HepG2 (cell line): ENCODE measurements around the gene PODN. TPM values are rescaled to one million over a fixed set of nuclear protein-coding genes. Genes with fewer than 3 reads are reported as not detected.
A peak's percentile ranks its signal among the peaks of the same experiment; 100 is the strongest.

ENCODE experiments used
- ATRX ChIP-seq: sonication (generic); formaldehyde crosslinking; IDR thresholded peaks from 2 replicates; pipeline ENCODE4 v1.4.0; 2020; ENCODE audit warnings: missing genetic modification reagents, borderline replicate concordance
- MED8 ChIP-seq: sonication (generic); formaldehyde crosslinking; IDR thresholded peaks from 2 replicates; pipeline ENCODE4 v1.8.1; 2023; ENCODE audit warnings: mild to moderate bottlenecking, missing genetic modification reagents; ENCODE audit not compliant: insufficient replicate concordance
- SYNCRIP ChIP-seq: fragments of 200-400 bp; formaldehyde crosslinking; IDR thresholded peaks from 2 replicates; pipeline ENCODE4 v1.6.1; 2018; ENCODE audit warnings: mild to moderate bottlenecking, low read depth, low read length; ENCODE audit not compliant: insufficient read depth
- TCF7L2 ChIP-seq: IDR thresholded peaks from 2 replicates; pipeline ENCODE4 v1.6.1; 2011; ENCODE audit warnings: mild to moderate bottlenecking, low read depth, low read length, moderate library complexity
- ZC3H13 ChIP-seq: sonication (generic); formaldehyde crosslinking; IDR thresholded peaks from 2 replicates; pipeline ENCODE4 v1.8.1; 2023; ENCODE audit warnings: mild to moderate bottlenecking, missing genetic modification reagents, moderate library complexity
- ZNF274 ChIP-seq: sonication (generic); formaldehyde crosslinking; IDR thresholded peaks from 2 replicates; pipeline ENCODE4 v1.5.1; 2020; ENCODE audit warnings: mild to moderate bottlenecking, missing genetic modification reagents
- ZNF326 ChIP-seq: sonication (generic); formaldehyde crosslinking; IDR thresholded peaks from 2 replicates; pipeline ENCODE4 v1.4.0; 2020; ENCODE audit warnings: missing genetic modification reagents, borderline replicate concordance
- polyA plus RNA-seq, 8 experiments: library from polyadenylated mRNA; depleted of rRNA in 3 of 8; stranded (reverse) in 7 of 8; unstranded in 1 of 8; fragments of >200 nt; fragmentation: Illumina TruSeq in 4 of 8; extraction: Trizol in 4 of 8; gene quantifications; 2 replicates each; pipeline versions ENCODE4 v1.2.1 to v1.2.3, GENCODE V29; 2011 to 2016; ENCODE audit warnings: low read depth in 4 of 8, missing spikeins in 1 of 8, mixed read lengths in 1 of 8; ENCODE audit not compliant: insufficient read depth in 1 of 8
- total RNA-seq, 5 experiments: library from RNA; depleted of rRNA; stranded (reverse); fragments of >200 nt; fragmentation: Illumina TruSeq; extraction: Trizol; gene quantifications; 2 replicates each; pipeline ENCODE4 v1.2.3, GENCODE V29; 2016; ENCODE audit warnings: low read depth in 1 of 5
- TF ChIP-seq, protein P1 (sequence below): sonication (generic); formaldehyde crosslinking; IDR thresholded peaks from 2 replicates; pipeline ENCODE4 v1.4.0; 2020; ENCODE audit warnings: missing genetic modification reagents, mild to moderate bottlenecking, borderline replicate concordance
- TF ChIP-seq, protein P2 (sequence below): sonication (generic); formaldehyde crosslinking; IDR thresholded peaks from 2 replicates; pipeline ENCODE4 v1.4.0; 2020; ENCODE audit warnings: missing genetic modification reagents, borderline replicate concordance
- TF ChIP-seq, protein P3 (sequence below): sonication (generic); formaldehyde crosslinking; IDR thresholded peaks from 2 replicates; pipeline ENCODE4 v1.8.0; 2022; ENCODE audit warnings: missing genetic modification reagents, mild to moderate bottlenecking, inconsistent platforms, borderline replicate concordance
- TF ChIP-seq, protein P4 (sequence below): sonication (generic); formaldehyde crosslinking; IDR thresholded peaks from 2 replicates; pipeline ENCODE4 v1.5.1; 2020; ENCODE audit warnings: mild to moderate bottlenecking, missing genetic modification reagents, moderate library complexity

PODN gene
- total and polyA plus RNA-seq, 2 of the 13 experiments (the other 11 are each of a cell fraction or from before 2014, with no cell fraction given): 0.13 TPM; not detected in 1

DNA sequence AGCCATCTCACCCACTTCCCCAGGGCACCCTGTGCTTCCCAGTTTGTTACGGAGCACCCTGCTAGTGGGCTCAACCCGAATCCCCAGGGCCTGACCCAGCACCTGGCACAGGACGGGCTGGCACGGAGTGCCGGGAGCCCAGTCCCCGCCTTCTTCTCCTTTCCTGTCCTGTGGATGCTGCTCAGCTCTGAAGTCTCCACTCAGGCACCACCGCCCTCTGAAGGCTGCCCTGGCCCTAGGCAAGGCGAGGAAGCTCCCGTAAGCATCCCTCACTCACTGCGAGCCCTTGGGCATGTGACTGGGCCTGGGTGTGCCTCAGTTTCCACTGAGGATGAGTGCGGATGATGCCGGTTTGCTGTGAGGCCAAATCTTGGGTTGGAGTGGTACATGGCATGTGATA, 58.6 kb downstream of the PODN start (continued):
- TF ChIP-seq TCF7L2 (no peak), ZNF274 (CRISPR knock-in tag) (peak; percentile 58; the same call in 1 of the 2 replicates), SYNCRIP (no peak), ATRX (CRISPR knock-in tag) (no peak), ZNF326 (CRISPR knock-in tag) (no peak), ZC3H13 (CRISPR knock-in tag) (no peak), MED8 (CRISPR knock-in tag) (no peak)
- TF ChIP-seq, protein P1, sequence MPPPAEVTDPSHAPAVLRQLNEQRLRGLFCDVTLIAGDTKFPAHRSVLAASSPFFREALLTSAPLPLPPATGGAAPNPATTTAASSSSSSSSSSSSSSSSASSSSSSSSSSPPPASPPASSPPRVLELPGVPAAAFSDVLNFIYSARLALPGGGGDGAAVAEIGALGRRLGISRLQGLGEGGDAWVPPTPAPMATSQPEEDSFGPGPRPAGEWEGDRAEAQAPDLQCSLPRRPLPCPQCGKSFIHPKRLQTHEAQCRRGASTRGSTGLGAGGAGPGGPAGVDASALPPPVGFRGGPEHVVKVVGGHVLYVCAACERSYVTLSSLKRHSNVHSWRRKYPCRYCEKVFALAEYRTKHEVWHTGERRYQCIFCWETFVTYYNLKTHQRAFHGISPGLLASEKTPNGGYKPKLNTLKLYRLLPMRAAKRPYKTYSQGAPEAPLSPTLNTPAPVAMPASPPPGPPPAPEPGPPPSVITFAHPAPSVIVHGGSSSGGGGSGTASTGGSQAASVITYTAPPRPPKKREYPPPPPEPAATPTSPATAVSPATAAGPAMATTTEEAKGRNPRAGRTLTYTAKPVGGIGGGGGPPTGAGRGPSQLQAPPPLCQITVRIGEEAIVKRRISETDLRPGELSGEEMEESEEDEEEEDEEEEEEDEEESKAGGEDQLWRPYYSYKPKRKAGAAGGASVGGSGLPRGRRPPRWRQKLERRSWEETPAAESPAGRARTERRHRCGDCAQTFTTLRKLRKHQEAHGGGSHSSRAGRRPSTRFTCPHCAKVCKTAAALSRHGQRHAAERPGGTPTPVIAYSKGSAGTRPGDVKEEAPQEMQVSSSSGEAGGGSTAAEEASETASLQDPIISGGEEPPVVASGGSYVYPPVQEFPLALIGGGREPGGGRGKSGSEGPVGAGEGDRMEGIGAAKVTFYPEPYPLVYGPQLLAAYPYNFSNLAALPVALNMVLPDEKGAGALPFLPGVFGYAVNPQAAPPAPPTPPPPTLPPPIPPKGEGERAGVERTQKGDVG (CRISPR knock-in tag): peak; percentile 79; the same call in 1 of the 2 replicates
- TF ChIP-seq, protein P2, sequence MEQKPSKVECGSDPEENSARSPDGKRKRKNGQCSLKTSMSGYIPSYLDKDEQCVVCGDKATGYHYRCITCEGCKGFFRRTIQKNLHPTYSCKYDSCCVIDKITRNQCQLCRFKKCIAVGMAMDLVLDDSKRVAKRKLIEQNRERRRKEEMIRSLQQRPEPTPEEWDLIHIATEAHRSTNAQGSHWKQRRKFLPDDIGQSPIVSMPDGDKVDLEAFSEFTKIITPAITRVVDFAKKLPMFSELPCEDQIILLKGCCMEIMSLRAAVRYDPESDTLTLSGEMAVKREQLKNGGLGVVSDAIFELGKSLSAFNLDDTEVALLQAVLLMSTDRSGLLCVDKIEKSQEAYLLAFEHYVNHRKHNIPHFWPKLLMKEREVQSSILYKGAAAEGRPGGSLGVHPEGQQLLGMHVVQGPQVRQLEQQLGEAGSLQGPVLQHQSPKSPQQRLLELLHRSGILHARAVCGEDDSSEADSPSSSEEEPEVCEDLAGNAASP (CRISPR knock-in tag): no peak
- TF ChIP-seq, protein P3, sequence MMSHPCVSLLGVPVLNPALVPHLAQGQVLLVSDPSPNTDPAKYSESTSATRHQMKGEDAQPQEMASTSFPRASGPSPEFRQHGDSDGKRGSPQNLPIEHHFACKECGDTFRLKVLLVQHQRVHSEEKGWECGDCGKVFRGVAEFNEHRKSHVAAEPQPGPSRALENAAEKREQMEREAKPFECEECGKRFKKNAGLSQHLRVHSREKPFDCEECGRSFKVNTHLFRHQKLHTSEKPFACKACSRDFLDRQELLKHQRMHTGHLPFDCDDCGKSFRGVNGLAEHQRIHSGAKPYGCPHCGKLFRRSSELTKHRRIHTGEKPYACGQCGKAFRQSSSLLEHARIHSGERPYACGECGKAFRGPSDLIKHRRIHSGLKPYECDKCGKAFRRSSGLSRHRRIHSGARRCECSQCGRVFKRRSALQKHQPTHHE: no peak
- TF ChIP-seq, protein P4, sequence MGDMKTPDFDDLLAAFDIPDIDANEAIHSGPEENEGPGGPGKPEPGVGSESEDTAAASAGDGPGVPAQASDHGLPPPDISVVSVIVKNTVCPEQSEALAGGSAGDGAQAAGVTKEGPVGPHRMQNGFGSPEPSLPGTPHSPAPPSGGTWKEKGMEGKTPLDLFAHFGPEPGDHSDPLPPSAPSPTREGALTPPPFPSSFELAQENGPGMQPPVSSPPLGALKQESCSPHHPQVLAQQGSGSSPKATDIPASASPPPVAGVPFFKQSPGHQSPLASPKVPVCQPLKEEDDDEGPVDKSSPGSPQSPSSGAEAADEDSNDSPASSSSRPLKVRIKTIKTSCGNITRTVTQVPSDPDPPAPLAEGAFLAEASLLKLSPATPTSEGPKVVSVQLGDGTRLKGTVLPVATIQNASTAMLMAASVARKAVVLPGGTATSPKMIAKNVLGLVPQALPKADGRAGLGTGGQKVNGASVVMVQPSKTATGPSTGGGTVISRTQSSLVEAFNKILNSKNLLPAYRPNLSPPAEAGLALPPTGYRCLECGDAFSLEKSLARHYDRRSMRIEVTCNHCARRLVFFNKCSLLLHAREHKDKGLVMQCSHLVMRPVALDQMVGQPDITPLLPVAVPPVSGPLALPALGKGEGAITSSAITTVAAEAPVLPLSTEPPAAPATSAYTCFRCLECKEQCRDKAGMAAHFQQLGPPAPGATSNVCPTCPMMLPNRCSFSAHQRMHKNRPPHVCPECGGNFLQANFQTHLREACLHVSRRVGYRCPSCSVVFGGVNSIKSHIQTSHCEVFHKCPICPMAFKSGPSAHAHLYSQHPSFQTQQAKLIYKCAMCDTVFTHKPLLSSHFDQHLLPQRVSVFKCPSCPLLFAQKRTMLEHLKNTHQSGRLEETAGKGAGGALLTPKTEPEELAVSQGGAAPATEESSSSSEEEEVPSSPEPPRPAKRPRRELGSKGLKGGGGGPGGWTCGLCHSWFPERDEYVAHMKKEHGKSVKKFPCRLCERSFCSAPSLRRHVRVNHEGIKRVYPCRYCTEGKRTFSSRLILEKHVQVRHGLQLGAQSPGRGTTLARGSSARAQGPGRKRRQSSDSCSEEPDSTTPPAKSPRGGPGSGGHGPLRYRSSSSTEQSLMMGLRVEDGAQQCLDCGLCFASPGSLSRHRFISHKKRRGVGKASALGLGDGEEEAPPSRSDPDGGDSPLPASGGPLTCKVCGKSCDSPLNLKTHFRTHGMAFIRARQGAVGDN (CRISPR knock-in tag): peak; percentile 36; the same call in 1 of the 2 replicates
